ENCODE measurements around the gene OR13C9. TPM values are rescaled to one million over a fixed set of nuclear protein-coding genes. Genes with fewer than 3 reads are reported as not detected.

The OR13C9 gene
- total and polyA plus RNA-seq, 10 of the 15 experiments (the other 5 are each of a cell fraction or from before 2014, with no cell fraction given), result not detected

DNA sequence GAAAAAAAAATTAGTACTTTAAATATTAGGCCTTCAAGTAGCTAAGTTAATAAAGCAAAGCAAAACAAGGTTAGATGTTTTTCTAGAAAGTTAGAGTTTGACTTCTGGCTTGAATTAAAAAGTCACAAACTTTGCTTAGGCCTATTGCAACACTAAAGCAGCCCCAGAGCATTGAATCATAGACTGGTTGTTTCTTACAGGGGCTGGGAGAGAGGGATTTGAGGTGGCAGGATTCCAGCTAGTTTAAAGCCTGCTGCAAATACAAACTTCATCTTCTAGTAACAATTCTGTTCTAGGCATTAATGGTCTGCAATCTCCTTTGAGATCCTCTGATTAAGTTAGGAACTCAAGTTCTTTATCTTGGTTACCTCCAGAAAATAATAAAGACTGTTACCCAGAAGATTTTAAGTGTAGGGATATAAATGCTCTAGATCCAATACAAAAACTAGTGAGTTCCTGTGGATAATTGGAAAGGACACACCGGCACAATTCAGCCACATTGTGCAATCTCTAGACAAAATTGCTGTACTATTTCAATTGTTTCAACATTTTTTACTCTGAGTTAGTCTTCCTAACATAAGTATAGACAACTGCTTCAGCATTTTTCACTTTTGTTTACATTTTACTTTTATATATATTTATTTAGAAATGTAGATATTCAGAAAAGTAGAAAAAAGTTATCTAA is 31.4 kb downstream of the OR13C9 start:
- no peak for TF ChIP-seq EP300 (IDR thresholded peaks at IDR 0.05; ENCODE audit: borderline replicate concordance in 1 of 2, control insufficient read depth in 1 of 2, low read depth in 2 of 2, low read length in 2 of 2)
- no peak for TF ChIP-seq PAX5 (IDR thresholded peaks at IDR 0.05; ENCODE audit: borderline replicate concordance, low read depth, low read length)
- BruUV-seq (replicated peaks), result no TSS peak
- H2AFZ ChIP-seq (ENCODE audit: control insufficient read depth, low read depth, low read length), result no peak overlapping the region
- in situ Hi-C loops (cut with MboI) (no loop called here), intact Hi-C loops (cut with micrococcal nuclease; ENCODE audit: unreplicated experiment) (no loop called here)
- H4K20me1 ChIP-seq (ENCODE audit: control insufficient read depth, insufficient read depth), result no peaks in the 10 kb centered on the region
- no peaks in the 10 kb centered on the region for H3K36me3 ChIP-seq (ENCODE audit: control insufficient read depth in 2 of 2, insufficient read depth in 2 of 2, low read length in 1 of 2)
- WGBS (ENCODE audit: insufficient coverage, insufficient replicate concordance, low lambda C conversion rate, missing lambda C conversion rate), result 42% methylated on average over 1 of the region's 1 CpG
- no peaks in the 10 kb centered on the region for H3K9me3 ChIP-seq (replicated peaks; ENCODE audit: control insufficient read depth, insufficient read depth, low read length)
- no peak overlapping the region for H3K4me2 ChIP-seq (ENCODE audit: control insufficient read depth, insufficient read depth)
- no peaks in the 10 kb centered on the region for H3K27me3 ChIP-seq (replicated peaks in 1 of 2; ENCODE audit: control insufficient read depth in 2 of 2, insufficient read depth in 2 of 2, low read length in 1 of 2)
- DNase-seq (ENCODE audit: low read depth, low spot score) (no peak), FAIRE-seq (no peak), ATAC-seq (no peak)
- POLR2A ChIA-PET, result no interaction called here
- RAD21 ChIA-PET (ENCODE audit: unreplicated experiment), result no interaction called here
- H3K4me3 ChIP-seq, result no peak overlapping the region
- no peaks in the 10 kb centered on the region for H3K79me2 ChIP-seq (ENCODE audit: control insufficient read depth, insufficient read depth, low read length)
- no peaks in the 10 kb centered on the region for H3K4me1 ChIP-seq (ENCODE audit: control insufficient read depth, insufficient read depth, low read length)
- H3K9ac ChIP-seq (ENCODE audit: control insufficient read depth, insufficient read depth, low read length), result no peak overlapping the region
- CTCF ChIA-PET, result no interaction called here
- SMC1A ChIA-PET (ENCODE audit: uncharacterized antibody, unreplicated experiment), result interaction anchor here (0.7 kb wide), 1 partner anchor 42 kb away, joined by 3 read pairs; no protein-coding TSS in a partner anchor
- H3K27ac ChIP-seq (ENCODE audit: control insufficient read depth, insufficient read depth), result no peak overlapping the region

DNA sequence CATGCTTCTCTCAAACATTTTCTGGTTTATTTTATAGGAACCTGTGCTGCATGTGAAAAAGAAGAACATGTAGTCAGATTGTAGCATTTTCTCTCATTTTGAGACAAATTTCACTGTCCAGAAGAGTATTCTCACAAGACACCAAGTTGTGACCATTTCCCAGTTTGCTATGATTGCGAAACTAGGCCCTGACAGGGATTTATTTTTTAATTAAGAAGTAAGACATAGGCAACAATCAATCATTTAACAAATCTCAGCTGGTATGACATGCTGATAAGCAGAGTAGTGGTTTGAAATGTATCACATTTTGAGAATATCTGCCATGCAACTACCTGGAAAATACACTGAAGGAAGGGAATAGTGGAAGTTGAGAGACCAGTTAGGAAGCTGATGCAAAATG is 37.4 kb downstream of the OR13C9 start:
- no peaks in the 10 kb centered on the region for H3K36me3 ChIP-seq (ENCODE audit: control insufficient read depth in 2 of 2, insufficient read depth in 2 of 2, low read length in 1 of 2)
- ChIA-PET RAD21 (ENCODE audit: unreplicated experiment) (no interaction called here), POLR2A (no interaction called here), CTCF (no interaction called here), SMC1A (ENCODE audit: uncharacterized antibody, unreplicated experiment) (interaction anchor here (1.3 kb wide), 1 partner anchor 9 kb away, joined by 5 read pairs; no protein-coding TSS in a partner anchor)
- no peak for FAIRE-seq
- no peaks in the 10 kb centered on the region for H3K9me3 ChIP-seq (replicated peaks; ENCODE audit: control insufficient read depth, insufficient read depth, low read length)
- WGBS (ENCODE audit: insufficient coverage, insufficient replicate concordance, low lambda C conversion rate, missing lambda C conversion rate), result 13% methylated on average over 1 of the region's 1 CpG
- H3K27ac ChIP-seq (ENCODE audit: control insufficient read depth, insufficient read depth), result no peak overlapping the region
- in situ Hi-C loops (cut with MboI) (no loop called here), intact Hi-C loops (cut with micrococcal nuclease; ENCODE audit: unreplicated experiment) (no loop called here)
- H3K4me2 ChIP-seq (ENCODE audit: control insufficient read depth, insufficient read depth), result no peak overlapping the region
- H3K9ac ChIP-seq (ENCODE audit: control insufficient read depth, insufficient read depth, low read length), result no peak overlapping the region
- no peaks in the 10 kb centered on the region for H3K27me3 ChIP-seq (replicated peaks in 1 of 2; ENCODE audit: control insufficient read depth in 2 of 2, insufficient read depth in 2 of 2, low read length in 1 of 2)
- BruUV-seq (replicated peaks), result no TSS peak
- H2AFZ ChIP-seq (ENCODE audit: control insufficient read depth, low read depth, low read length), result no peak overlapping the region
- H3K79me2 ChIP-seq (ENCODE audit: control insufficient read depth, insufficient read depth, low read length), result no peaks in the 10 kb centered on the region
- no peak for ATAC-seq
- no peaks in the 10 kb centered on the region for H4K20me1 ChIP-seq (ENCODE audit: control insufficient read depth, insufficient read depth)
- H3K4me3 ChIP-seq, result no peak overlapping the region
- no peak for DNase-seq (ENCODE audit: low read depth, low spot score)
- H3K4me1 ChIP-seq (ENCODE audit: control insufficient read depth, insufficient read depth, low read length), result no peaks in the 10 kb centered on the region
- TF ChIP-seq TAF1 (IDR thresholded peaks at IDR 0.05; ENCODE audit: borderline replicate concordance, low read depth, low read length) (no peak), TCF12 (IDR thresholded peaks at IDR 0.05; ENCODE audit: low read depth, low read length) (no peak), CBX3 (IDR thresholded peaks at IDR 0.05; ENCODE audit: borderline replicate concordance, low read depth) (no peak), KDM1A (IDR thresholded peaks at IDR 0.05; ENCODE audit: borderline replicate concordance) (no peak), PML (IDR thresholded peaks at IDR 0.05; ENCODE audit: low read length) (no peak), STAT1 (conservative IDR thresholded peaks at IDR 0.05) (no peak), NR2F1 (conservative IDR thresholded peaks at IDR 0.05) (no peak), ZZZ3 (IDR thresholded peaks at IDR 0.05; ENCODE audit: control insufficient read depth, insufficient read length, low read depth) (no peak), ZNF384 (IDR thresholded peaks at IDR 0.05; ENCODE audit: borderline replicate concordance, low read depth, low read length) (no peak), ZNF274 (IDR thresholded peaks at IDR 0.05; ENCODE audit: insufficient read depth, insufficient read length) (no peak), BMI1 (IDR thresholded peaks at IDR 0.05; ENCODE audit: borderline replicate concordance) (no peak)
- TF ChIP-seq, protein P1, sequence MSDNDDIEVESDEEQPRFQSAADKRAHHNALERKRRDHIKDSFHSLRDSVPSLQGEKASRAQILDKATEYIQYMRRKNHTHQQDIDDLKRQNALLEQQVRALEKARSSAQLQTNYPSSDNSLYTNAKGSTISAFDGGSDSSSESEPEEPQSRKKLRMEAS (IDR thresholded peaks at IDR 0.05; ENCODE audit: low read depth, low read length), result no peak

Measured in GM12878 (cell line).